NCI-H69 (cell line): ENCODE data around the gene RAB3GAP1.

Experiments used
- DNase-seq: peaks from one replicate; lab custom pipeline; 2025; lab: John Stamatoyannopoulos, UW

Gene RAB3GAP1

GRCh38 chr2:135163901-135164300 is 111.8 kb downstream of the RAB3GAP1 start:
- DNase-seq, result no peak

- peak; percentile 83 for DNase-seq
Observed at GRCh38 chr2:135164431-135164830, 112.3 kb downstream of the RAB3GAP1 start.

DNA sequence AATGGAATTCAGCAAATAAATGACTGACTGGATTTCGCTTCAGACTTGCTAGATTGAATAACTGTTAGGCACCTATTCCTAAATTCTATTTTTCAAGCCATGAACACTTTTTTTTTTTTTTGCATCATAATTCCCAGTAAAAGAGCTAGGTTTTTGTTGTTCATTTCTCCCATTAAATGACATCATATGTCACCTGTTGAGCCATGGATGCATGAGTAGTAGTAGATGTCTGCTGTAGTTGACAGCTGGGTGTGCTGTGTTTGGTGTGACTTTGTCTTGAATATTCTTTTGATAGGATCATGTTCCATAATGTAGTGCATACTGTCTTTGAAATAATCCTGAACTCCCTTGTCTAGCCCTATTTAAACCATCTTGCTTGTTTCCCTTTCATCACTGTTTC is 115.2 kb downstream of the RAB3GAP1 start:
- DNase-seq, result no peak

GRCh38 chr2:135168204-135168856 is 116.2 kb downstream of the RAB3GAP1 start:
- no peak for DNase-seq

GRCh38 chr2:135169900-135170753 is 118.0 kb downstream of the RAB3GAP1 start:
- DNase-seq, result no peak

- no peak for DNase-seq
Observed at GRCh38 chr2:135174049-135174809, 122.1 kb downstream of the RAB3GAP1 start.

DNA sequence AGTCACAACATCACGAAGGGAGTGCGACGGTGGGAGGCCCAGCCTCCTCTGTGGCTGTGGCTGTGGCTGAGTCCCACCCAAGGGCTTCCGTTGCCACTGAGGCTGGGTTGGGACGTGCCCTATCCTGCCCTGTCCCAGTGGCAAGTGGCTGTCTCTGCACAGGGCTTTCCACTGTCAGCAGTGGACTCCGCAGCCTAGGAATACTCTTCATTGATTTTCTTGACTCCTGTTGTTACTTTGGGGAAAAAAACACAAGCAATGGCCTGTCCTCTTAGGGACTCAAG is 122.7 kb downstream of the RAB3GAP1 start:
- no peak for DNase-seq

DNA sequence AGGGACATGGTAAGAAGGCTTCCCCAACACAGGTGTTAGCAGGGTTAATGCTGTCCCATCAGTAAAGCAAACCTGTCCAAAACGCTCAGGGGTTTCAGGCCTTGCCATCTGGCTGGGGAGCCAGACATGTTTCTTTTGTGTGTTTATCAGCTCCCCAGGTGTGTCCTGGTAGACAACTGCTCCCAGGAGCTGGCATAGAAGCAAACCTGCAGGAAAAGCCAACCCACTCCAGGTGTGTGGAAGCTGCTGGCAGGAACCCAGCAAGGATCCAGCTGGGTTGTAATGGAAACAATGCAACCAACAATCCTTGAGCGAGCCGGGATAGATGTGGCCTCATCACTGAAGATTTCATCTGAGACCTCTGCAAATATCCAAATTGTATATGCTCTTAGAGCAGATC is 123.1 kb downstream of the RAB3GAP1 start:
- DNase-seq, result peak; percentile 95

DNA sequence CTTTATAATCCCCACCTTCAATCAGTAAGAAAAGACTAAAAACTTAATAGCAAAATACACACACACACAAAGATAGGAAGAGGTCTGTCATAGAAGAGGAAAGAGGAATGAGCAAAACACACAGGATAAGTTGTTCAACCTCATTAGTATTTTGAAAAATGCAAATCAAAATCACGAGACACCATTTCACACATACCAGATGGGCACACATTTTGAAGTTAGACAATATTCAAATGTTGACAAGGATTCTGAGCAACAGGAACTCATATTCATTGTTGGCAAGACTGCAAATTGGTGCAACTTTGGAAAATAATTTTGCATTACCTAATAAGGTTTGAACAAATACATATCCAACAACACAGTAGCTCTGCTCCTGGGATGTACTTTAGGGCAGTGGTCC is 127.6 kb downstream of the RAB3GAP1 start:
- DNase-seq, result no peak

GRCh38 chr2:135182190-135182589 is 130.1 kb downstream of the RAB3GAP1 start:
- no peak for DNase-seq

- DNase-seq, result no peak
Observed at GRCh38 chr2:135182601-135183000, 130.5 kb downstream of the RAB3GAP1 start.

GRCh38 chr2:135183822-135184221 is 131.7 kb downstream of the RAB3GAP1 start:
- no peak for DNase-seq

- DNase-seq, result no peak
Observed at GRCh38 chr2:135186054-135186453, 134.0 kb downstream of the RAB3GAP1 start.

GRCh38 chr2:135187270-135187669 is 135.2 kb downstream of the RAB3GAP1 start:
- DNase-seq, result no peak

GRCh38 chr2:135189148-135189547 is 137.1 kb downstream of the RAB3GAP1 start:
- no peak for DNase-seq

DNA sequence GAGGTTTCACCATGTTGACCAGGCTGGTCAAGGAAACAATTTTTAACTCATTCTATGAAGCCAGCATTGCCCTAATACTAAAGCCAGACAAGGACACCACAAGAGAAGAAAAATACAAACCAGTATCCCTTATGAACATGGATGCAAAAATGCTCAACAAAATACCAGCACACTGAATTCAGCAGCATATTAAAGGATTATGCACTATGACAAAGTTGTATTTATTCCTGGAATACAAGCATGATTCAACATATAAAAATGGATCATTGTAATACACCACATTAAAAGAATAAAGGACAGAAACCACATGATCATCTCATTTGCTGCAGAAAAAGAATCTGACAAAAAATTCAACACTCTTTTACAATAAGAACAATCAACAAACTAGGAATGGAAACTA is 138.7 kb downstream of the RAB3GAP1 start:
- no peak for DNase-seq

DNA sequence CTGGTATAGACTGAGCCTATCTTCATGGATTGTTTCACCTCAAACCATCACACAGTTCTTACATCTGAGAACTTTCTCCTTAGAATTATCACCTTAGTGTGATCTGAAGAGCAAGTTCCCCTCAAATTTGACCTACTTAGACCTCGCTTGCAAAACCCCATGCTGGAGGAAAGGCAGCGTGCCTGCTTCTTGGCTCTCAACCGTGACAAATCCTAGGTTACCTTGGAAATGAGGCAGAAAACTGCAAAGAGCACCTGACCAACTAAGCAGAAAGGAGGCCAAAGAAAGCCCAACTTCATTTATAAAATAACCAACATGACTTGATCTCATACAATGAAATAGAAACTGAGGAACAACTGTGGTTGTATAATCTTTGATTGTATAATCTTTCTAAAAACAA is 146.4 kb downstream of the RAB3GAP1 start:
- DNase-seq, result no peak

- peak; percentile 4 for DNase-seq
Observed at GRCh38 chr2:135202751-135203150, 150.7 kb downstream of the RAB3GAP1 start.

DNA sequence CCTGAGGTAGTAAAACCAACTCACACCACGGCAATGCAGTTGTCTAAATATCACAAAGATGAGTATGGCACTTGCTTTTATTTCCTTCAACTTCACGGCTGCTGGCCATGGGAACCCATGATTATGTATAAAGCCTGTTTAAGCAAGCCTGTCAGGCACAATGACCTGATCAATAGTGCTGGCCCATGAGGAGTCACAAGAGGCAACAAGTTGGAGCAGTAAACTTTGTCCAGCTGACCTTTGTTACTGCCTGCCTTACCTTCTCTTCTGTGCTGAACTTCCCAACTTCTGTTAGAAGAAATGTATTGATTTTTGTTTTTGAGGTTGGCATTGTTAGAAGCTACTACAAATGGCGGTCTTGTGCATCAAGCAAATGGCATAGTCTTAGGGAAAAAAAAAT is 151.9 kb downstream of the RAB3GAP1 start:
- no peak for DNase-seq

DNA sequence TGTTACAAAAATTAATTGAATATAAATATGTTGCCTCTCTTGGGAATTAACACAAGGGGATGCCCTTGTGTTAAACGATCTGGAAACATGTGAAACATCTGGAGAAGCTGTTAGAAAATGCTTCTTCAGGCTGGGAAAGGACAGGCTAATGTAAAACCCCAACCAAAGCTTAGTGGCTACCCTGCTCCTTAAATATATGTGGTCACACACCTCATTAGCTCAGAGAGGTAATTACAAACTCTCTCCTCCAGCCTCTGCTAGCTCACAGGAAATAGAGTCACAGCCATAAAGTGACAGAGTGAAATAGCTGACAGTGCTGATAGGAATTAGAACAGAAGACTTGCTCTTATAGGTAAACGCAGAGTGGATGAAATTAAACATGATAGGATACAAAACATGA is 155.9 kb downstream of the RAB3GAP1 start:
- peak; percentile 52 for DNase-seq

- no peak for DNase-seq
Observed at GRCh38 chr2:135212757-135213156, 160.7 kb downstream of the RAB3GAP1 start.

GRCh38 chr2:135218426-135218825 is 166.3 kb downstream of the RAB3GAP1 start:
- no peak for DNase-seq

DNA sequence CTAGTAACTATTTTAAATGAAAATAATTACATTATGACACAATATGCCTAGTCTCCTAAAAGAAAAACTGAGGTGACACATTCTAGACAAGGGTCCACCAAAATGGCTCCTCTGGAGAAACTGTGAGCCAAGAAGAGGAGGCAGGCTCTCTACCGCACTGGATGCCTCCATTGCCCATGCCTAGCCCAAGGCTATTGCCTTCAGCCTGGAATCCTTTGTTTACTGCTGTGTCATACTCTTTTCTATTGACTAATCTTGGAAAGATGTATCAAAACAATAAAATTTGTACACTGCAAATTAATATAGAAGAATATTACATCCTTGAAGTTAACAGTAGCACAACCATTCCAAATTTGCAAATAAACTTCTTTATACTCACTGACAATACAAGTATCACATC is 167.1 kb downstream of the RAB3GAP1 start:
- DNase-seq, result no peak
